Stimulated activated CD8-positive, alpha-beta memory T cell treated with anti-CD3 and anti-CD28 coated beads, Interleukin-7, amount 100 ng/mL, for 1 hour (primary cell): Measurements from ENCODE around the gene ABLIM1.
"Not testable (repeated sequence)": the region's sequence is repeated elsewhere in the genome, so short reads cannot be mapped to it uniquely, and the experiment has no call there.

Experiments
- DNase-seq, 2 donors: peaks; one replicate each; pipeline ENCODE4 v3.0.0-alpha.2; 2020; ENCODE audit warnings: low read depth in 2 of 2

ABLIM1 gene

GRCh38 chr10:114658175-114658574, at the start of gene ABLIM1:
Gene ABLIM1, minus strand, starts transcription at chr10:114658275. Its CDS starts 75 bp downstream, at chr10:114658200.
- DNase-seq, result no peak

- no peak for DNase-seq
Measured at GRCh38 chr10:114706458-114707055, 48.5 kb upstream of the ABLIM1 start.

DNA sequence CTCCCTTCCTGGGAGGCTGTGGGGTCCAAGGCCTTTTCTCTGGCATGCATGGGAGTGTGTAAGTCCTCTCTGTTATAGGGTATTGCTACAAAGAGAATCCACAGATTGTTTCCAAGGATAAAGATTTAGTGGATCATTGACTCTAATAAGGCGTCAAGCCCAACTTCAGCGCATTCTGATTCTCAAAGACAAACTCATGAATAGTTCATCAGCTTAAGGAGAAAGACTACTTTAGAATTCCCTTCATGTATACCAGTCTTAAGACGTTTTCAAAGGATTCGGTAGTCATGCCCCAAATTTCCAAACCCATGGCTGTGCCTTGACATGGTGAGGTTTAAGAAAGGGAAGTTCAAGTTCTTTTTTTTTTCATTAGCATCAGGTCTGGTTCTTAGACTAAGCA, 46.6 kb upstream of the ABLIM1 start:
- no peak for DNase-seq

GRCh38 chr10:114703377-114704107, 45.5 kb upstream of the ABLIM1 start:
- no peak for DNase-seq

GRCh38 chr10:114698271-114699061, 40.4 kb upstream of the ABLIM1 start:
- no peak for DNase-seq

GRCh38 chr10:114697061-114697598, 39.1 kb upstream of the ABLIM1 start:
- no peak for DNase-seq

GRCh38 chr10:114696301-114696700, 38.2 kb upstream of the ABLIM1 start:
- DNase-seq, result not testable (repeated sequence)

- no peak for DNase-seq
Measured at GRCh38 chr10:114694752-114695151, 36.7 kb upstream of the ABLIM1 start.

GRCh38 chr10:114694062-114694461, 36.0 kb upstream of the ABLIM1 start:
- DNase-seq, result no peak

- DNase-seq, result no peak
Measured at GRCh38 chr10:114691442-114691941, 33.4 kb upstream of the ABLIM1 start.

DNA sequence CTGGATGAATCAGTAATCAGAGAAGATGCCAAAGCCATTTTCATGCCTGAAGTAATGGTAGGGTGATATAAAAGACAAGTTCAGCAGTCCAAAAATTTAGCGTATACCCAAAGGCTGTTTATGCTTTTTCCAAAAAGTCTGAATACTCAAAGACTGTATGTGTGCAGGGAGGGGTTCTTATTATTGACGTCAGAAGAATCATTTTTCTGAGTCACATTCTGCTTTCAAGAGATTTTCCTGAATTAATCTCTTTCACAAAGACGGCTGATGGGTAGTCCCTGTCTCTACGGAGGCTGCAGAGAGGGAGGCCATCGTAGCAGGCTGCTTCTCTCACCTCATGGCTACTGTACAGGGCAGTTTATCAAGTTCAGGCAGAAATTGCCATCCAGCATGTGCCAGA, 30.7 kb upstream of the ABLIM1 start:
- no peak for DNase-seq

DNA sequence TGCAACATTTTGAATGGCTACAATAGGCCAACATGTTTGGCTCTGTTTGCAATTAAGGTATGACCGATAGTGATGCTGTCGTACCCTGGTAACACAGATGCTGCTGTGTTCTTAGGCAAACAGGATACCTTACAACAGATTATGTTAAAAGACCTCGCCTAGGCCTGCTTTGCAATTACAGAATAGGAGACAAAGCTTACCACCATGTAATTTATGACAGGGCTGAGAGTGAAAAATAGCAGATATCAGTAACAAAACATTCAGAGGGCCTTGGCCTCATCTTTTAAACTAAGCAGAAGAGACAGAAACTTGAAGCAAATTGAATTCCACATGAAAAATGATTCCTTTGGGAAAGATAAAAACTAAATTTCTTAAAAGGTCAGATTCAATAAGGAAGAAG, 29.4 kb upstream of the ABLIM1 start:
- DNase-seq, result no peak

GRCh38 chr10:114686013-114686412, 27.9 kb upstream of the ABLIM1 start:
- DNase-seq, result no peak

- DNase-seq, result no peak
Measured at GRCh38 chr10:114685456-114685855, 27.4 kb upstream of the ABLIM1 start.

GRCh38 chr10:114684822-114685209, 26.7 kb upstream of the ABLIM1 start:
- DNase-seq, result no peak

- no peak for DNase-seq
Measured at GRCh38 chr10:114684084-114684821, 26.2 kb upstream of the ABLIM1 start.

DNA sequence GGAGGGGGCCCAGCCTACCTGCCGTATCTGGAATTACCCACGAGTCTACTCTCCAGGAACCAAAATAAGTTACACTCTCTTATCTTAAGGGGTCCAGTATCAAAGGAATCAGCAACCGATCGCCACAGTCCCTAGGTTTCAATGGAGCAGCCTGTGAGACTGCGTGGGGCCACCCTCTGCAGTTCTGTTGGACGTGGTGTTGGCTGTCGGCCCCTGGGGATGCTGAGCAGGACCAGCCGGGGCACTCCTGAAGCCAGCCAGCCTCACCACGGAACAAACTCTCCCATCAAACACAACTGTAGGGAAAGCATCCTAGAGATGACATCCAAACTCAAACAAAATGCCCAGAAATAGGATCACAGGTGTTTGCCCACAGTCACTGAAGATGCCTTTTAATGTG, 25.5 kb upstream of the ABLIM1 start:
- DNase-seq, result no peak

- DNase-seq, result no peak
Measured at GRCh38 chr10:114683162-114683561, 25.1 kb upstream of the ABLIM1 start.

- no peak for DNase-seq
Measured at GRCh38 chr10:114682532-114682931, 24.5 kb upstream of the ABLIM1 start.

GRCh38 chr10:114682121-114682520, 24.0 kb upstream of the ABLIM1 start:
- no peak for DNase-seq

GRCh38 chr10:114681542-114681941, 23.5 kb upstream of the ABLIM1 start:
- DNase-seq, result no peak
